NCI-H2196 treated with DMSO at 0.1 percent for 48 hours (cell line): Measurements from ENCODE around the gene CPLANE2.
"Not testable (repeated sequence)": the region's sequence is repeated elsewhere in the genome, so short reads cannot be mapped to it uniquely, and the experiment has no call there.

ENCODE experiments used
- DNase-seq: peaks from one replicate; lab custom pipeline; 2025; ENCODE audit not compliant: unreplicated experiment; lab: John Stamatoyannopoulos, UW

The CPLANE2 gene

DNA sequence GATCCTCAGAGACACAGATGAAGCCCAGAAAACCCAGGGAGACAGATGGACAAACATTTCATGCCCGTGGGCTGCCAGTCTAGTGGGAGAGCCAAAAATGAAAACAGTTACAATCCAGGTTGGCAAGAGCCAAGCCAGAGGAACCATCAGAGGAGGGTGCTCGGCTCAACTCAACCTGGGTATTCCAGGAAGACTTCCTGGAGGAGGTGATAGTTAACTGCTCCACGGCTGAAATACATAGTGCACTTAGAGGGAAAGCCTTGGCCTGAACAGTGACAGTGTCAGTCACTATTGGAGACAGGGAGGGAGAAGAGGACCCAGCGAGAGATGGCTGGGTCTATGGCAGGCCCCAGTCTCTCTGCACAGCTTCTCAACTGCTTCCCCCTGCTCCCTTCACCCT, 26.4 kb downstream of the CPLANE2 start:
- no peak for DNase-seq

GRCh38 chr1:16209847-16210407, 27.1 kb downstream of the CPLANE2 start:
- no peak for DNase-seq

- no peak for DNase-seq
Observed at GRCh38 chr1:16209132-16209846, 27.7 kb downstream of the CPLANE2 start.

- no peak for DNase-seq
Observed at GRCh38 chr1:16208270-16208987, 28.6 kb downstream of the CPLANE2 start.

GRCh38 chr1:16207318-16208269, 29.4 kb downstream of the CPLANE2 start:
- DNase-seq: no peak

- peak; percentile 98 for DNase-seq
Observed at GRCh38 chr1:16206547-16207317, 30.3 kb downstream of the CPLANE2 start.

- DNase-seq: no peak
Observed at GRCh38 chr1:16205891-16206546, 31.0 kb downstream of the CPLANE2 start.

DNA sequence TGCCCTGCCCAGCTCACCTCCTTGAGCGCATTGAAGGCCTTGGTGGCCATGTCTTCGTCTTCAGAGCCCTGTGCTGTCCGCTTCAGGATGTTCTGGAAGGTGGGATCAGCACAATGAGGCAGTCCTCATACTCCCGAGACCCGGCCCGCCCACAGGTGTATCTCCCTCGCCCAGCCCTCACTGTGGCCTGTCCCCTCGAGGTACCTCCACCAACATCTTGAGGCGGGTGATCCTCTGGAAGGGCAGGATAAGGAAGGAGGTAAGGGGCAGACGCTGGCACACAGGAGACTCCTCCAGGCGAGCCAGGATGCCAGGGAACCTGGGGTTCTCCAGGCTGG, 31.7 kb downstream of the CPLANE2 start:
- no peak for DNase-seq

DNA sequence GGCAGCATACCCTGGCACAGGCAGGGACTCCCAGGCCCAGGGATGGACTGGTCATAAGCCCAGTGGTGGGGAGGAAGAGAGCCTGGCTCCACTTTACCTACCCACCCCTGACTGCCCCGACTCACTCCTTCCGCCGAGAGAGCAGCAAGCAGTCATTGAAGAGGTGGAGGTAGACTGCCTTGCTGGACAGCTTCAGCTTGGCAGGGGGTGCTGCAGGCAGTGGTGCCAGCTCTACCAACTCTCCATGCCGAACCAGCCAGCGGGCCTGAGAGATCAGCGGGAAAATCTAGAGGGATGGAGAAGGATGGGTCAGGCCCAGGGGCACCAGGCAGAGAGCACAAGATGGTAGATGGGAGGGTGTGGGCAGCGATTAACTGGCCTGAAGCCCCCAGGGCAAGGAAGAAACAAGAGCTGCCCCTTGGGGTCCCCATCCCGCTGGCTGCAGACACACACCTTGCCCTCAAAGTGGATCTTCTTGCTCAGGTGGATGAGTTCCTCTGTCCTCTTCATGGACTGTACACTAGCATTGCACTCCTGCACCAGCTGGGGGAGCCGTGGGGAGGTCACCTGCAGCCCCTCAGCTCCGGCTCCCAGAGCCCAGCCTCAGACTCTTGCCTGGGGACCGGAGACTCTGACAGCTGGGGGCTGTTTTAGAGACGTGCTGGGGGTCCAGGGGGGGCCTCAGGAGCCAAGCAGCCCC, 32.2 kb downstream of the CPLANE2 start:
- DNase-seq: peak; percentile 31

DNA sequence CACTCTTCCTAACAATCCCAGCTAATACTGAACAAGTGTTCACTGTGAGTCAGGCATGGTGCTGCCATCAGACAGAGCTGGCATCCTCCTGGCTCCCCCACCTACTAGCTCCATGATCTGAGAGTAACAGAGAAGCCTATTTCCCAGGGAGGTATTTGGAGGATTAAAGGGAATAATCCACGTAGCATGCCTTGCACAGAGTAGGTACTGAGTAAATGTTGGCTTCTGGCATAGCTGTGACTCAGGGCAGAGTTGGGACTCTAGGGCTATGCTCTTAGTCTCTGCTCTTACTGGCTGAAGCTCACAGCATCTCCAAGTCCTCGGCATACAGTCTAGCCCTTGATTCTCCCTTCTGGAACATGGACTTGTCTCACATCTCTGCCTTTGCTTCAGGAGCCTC, 32.8 kb downstream of the CPLANE2 start:
- DNase-seq: no peak

DNA sequence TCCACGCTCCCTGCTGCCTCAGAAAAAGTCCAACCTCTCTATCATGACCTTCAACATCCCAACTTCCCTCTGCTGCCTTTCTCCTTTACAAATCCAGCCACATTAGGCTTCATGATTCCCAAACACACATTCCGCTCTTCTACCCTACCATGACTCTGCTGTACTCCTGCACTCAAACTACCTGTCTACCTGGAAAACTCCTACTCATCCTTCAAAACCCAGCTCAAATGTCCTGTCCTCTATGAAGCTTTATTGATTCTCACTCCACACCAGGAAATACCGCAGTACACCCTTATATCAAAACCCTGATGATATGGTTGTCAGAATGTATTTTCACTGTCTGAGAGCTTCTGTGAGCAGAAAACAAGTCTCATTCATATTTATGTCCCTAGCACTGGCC, 33.4 kb downstream of the CPLANE2 start:
- DNase-seq: no peak

DNA sequence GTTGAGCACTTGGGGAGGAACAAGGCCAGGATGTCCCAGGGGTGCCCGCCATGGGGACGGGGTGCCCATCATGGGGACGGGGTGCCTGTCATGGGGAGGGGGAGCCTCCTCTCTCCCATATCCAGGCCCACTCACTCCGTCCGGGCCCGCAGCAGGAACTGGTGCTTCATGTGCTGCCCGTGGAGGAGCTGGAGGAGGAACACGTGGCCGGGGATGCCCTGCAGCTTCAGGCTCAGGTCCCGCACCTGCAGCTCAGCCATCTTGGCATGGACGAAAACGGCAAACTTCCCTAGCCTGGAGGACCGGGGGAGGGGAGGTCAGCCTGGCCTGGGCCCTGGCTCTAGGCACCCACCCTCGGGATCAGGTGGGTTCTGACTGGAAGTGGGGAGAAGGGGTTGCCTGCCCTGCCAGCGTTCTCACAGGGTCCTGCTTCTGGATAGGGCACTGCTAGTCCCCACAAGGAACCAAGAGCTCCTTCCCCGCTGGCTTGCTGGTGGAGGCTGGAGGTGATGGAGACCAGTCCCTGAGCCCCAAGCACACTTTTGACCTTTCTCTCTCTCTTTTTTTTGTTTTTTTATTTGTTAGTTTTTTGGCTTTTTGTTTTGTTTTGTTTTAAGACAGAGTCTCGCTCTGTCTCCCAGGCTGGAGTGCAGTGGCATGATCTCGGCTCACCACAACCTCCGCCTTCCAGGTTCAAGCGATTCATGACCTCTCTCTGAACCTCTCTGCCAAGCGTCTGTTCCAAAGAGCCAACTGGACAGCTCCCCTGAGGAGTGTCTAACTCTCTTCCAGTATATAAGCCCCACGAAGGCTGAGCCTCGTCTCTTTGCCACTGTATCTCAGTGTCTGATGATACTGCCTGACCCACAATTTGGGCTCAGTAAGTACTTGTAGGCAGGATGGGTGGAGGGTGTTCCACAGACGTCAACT, 34.4 kb downstream of the CPLANE2 start:
- DNase-seq: no peak

GRCh38 chr1:16199700-16200099, 37.3 kb downstream of the CPLANE2 start:
- DNase-seq: no peak

DNA sequence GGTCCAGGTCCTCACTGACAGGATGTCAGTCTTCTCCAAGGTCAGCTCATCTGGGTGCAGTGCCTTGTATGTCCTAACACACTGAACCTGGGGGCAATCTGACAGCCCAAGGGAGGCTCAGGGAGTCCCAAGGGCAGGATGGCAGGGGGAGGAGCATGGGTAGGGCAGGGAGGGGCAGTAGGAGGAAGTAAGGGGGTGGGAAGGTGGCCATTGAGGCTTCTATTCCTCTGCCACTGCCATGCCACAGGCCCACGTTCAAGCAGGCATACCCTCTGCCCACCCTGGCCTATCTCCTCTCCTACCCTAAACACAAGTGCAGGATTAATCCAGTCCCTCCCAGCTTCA, 37.9 kb downstream of the CPLANE2 start:
- DNase-seq: no peak

- DNase-seq: no peak
Observed at GRCh38 chr1:16198444-16199156, 38.4 kb downstream of the CPLANE2 start.

- no peak for DNase-seq
Observed at GRCh38 chr1:16196874-16197273, 40.1 kb downstream of the CPLANE2 start.

DNA sequence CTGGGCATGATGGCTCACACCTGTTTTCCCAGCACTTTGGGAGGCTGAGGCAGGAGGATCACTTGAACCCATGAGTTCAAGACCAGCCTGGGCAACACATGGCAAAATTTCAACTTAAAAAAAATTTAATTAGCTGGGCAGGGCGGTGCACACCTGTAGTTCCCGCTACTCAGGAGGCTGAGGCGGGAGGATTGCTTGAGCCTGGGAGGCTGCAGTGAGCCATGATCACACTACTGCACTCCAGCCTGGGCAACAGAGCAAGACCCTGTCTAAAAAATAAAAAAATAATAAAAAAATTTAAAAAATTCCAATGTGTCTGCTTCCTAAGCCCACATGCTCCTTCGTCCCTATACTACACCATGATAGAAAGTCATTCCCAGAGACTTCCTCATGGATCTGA, 40.8 kb downstream of the CPLANE2 start:
- DNase-seq: not testable (repeated sequence)

- DNase-seq: no peak
Observed at GRCh38 chr1:16195518-16195905, 41.5 kb downstream of the CPLANE2 start.
